Bronchial epithelial cell (primary cell): ENCODE data around the gene GPR63. TPM values are rescaled to one million over a fixed set of nuclear protein-coding genes. Genes with fewer than 3 reads are reported as not detected.

Source experiments
- DNase-seq: peaks from one replicate; pipeline ENCODE4 v3.0.0-alpha.2; 2010; ENCODE audit warnings: low read depth
- FAIRE-seq: peaks from 2 replicates; lab custom pipeline; 2011; peaks lifted over from hg19 to GRCh38; lab: Jason Lieb, UNC
- H3K27me3 ChIP-seq: 2 replicates; pipeline ENCODE4 v1.5.1; 2011; ENCODE audit warnings: low read length; ENCODE audit not compliant: control insufficient read depth, insufficient read depth
- H3K36me3 ChIP-seq: 2 replicates; pipeline ENCODE4 v1.5.1; 2011; ENCODE audit warnings: low read length; ENCODE audit not compliant: control insufficient read depth, insufficient read depth
- H3K4me3 ChIP-seq: 2 replicates; pipeline ENCODE4 v1.5.1; 2011; ENCODE audit warnings: mild to moderate bottlenecking, low read depth, low read length, control low read depth
- CTCF ChIP-seq: IDR thresholded peaks from 2 replicates; pipeline ENCODE4 v1.5.1; 2011; ENCODE audit warnings: mild to moderate bottlenecking, moderate library complexity, low read length, control low read depth, inconsistent platforms; ENCODE audit not compliant: insufficient read depth, severe bottlenecking
- total RNA-seq: library from RNA; depleted of rRNA; stranded (reverse); fragments of >200 nt; gene quantifications from 2 replicates; pipeline ENCODE4 v1.2.1, GENCODE V29; 2014

GPR63 gene
- total RNA-seq, 1 donor from 2014 or later: 0.53 TPM

- DNase-seq (no peak), FAIRE-seq (no peak)
- Histone ChIP-seq H3K27me3 (no peaks in the 10 kb centered on the region), H3K36me3 (no peaks in the 10 kb centered on the region), H3K4me3 (no peak overlapping the region)
- TF ChIP-seq CTCF: no peak
Measured at GRCh38 chr6:96775727-96776400, 61.4 kb downstream of the GPR63 start.

GRCh38 chr6:96766769-96767168 is 70.5 kb downstream of the GPR63 start:
- TF ChIP-seq CTCF: no peak
- no peak for DNase-seq
- FAIRE-seq: no peak
- H3K27me3 ChIP-seq: no peaks in the 10 kb centered on the region
- H3K4me3 ChIP-seq: no peak overlapping the region
- H3K36me3 ChIP-seq: no peaks in the 10 kb centered on the region

GRCh38 chr6:96762599-96762998 is 74.7 kb downstream of the GPR63 start:
- FAIRE-seq (no peak), DNase-seq (no peak)
- Histone ChIP-seq H3K27me3 (no peaks in the 10 kb centered on the region), H3K4me3 (no peak overlapping the region), H3K36me3 (no peaks in the 10 kb centered on the region)
- TF ChIP-seq CTCF: no peak

- H3K36me3 ChIP-seq: no peaks in the 10 kb centered on the region
- no peak for TF ChIP-seq CTCF
- FAIRE-seq (no peak), DNase-seq (no peak)
- no peaks in the 10 kb centered on the region for H3K27me3 ChIP-seq
- H3K4me3 ChIP-seq: no peak overlapping the region
Measured at GRCh38 chr6:96761794-96762193, 75.5 kb downstream of the GPR63 start.

GRCh38 chr6:96760153-96760687 is 77.1 kb downstream of the GPR63 start:
- no peak overlapping the region for H3K4me3 ChIP-seq
- H3K36me3 ChIP-seq: no peaks in the 10 kb centered on the region
- no peak for FAIRE-seq
- TF ChIP-seq CTCF: no peak
- H3K27me3 ChIP-seq: no peaks in the 10 kb centered on the region
- no peak for DNase-seq
